ENCODE results near the gene AP3S2.

GRCh38 chr15:89806210-89806558, 87.6 kb downstream of the AP3S2 start:
- TF ChIP-seq CTCF (conservative IDR thresholded peaks at IDR 0.05; ENCODE audit: low read depth, low read length) (no peak), POLR2A (IDR thresholded peaks at IDR 0.05; ENCODE audit: low read depth, low read length) (no peak), RAD21 (IDR thresholded peaks at IDR 0.05; ENCODE audit: low read length) (no peak), NFE2L2 (IDR thresholded peaks at IDR 0.05; ENCODE audit: low read depth, low read length) (no peak), FOS (IDR thresholded peaks at IDR 0.05; ENCODE audit: low read depth, low read length) (no peak), CHD1 (IDR thresholded peaks at IDR 0.05; ENCODE audit: low read depth, low read length) (no peak), CEBPB (IDR thresholded peaks at IDR 0.05; ENCODE audit: low read depth, low read length) (no peak), MAZ (IDR thresholded peaks at IDR 0.05; ENCODE audit: borderline replicate concordance, low read depth, low read length) (no peak), RCOR1 (IDR thresholded peaks at IDR 0.05; ENCODE audit: insufficient replicate concordance, low read length) (no peak), MAFK (IDR thresholded peaks at IDR 0.05; ENCODE audit: low read depth, low read length) (no peak)
